Gastroesophageal sphincter (tissue), 4 donors: Measurements from ENCODE around the gene TDRKH. TPM values are rescaled to one million over a fixed set of nuclear protein-coding genes. Genes with fewer than 3 reads are reported as not detected.
A peak's percentile ranks its signal among the peaks of the same experiment; 100 is the strongest.

Source experiments
- ATAC-seq: fragments of 150-250 bp; one replicate; pipeline ENCODE4 v1.9.1; 2016; ENCODE audit warnings: mild to moderate bottlenecking, moderate library complexity
- H3K27ac ChIP-seq, 4 donors: fragments of 200-600 bp; sonication (generic) in 3 of 4; 1 replicate in 3 of 4; 2 replicates in 1 of 4; pipeline ENCODE4 v1.5.1; 2016 to 2019
- H3K27me3 ChIP-seq: fragments of 200-600 bp; sonication (generic); one replicate; pipeline ENCODE4 v1.5.1; 2019
- H3K36me3 ChIP-seq, 2 donors: fragments of 200-600 bp; sonication (generic); one replicate each; pipeline ENCODE4 v1.5.1; 2019; ENCODE audit warnings: control low read depth in 1 of 2
- H3K4me1 ChIP-seq, 3 donors: fragments of 200-600 bp; sonication (generic); 1 replicate in 2 of 3; 2 replicates in 1 of 3; pipeline ENCODE4 v1.5.1; 2016 to 2019; ENCODE audit warnings: control low read depth in 2 of 3
- H3K4me3 ChIP-seq, 2 donors: fragments of 200-600 bp; sonication (generic); one replicate each; pipeline ENCODE4 v1.5.1; 2019; ENCODE audit warnings: mild to moderate bottlenecking in 1 of 2, moderate library complexity in 1 of 2
- H3K9me3 ChIP-seq, 3 donors: fragments of 200-600 bp; sonication (generic); one replicate each; pipeline ENCODE4 v1.5.1; 2017 to 2019; ENCODE audit warnings: control low read depth in 2 of 3
- CTCF ChIP-seq, 4 experiments: fragments of 200-600 bp in 2 of 4; fragments of 450-650 bp in 2 of 4; sonication (generic) in 1 of 4; IDR thresholded peaks; one replicate each; pipeline ENCODE4 v1.5.1; 2017 to 2019; ENCODE audit warnings: antibody characterized with exemption in 4 of 4, mild to moderate bottlenecking in 2 of 4, moderate library complexity in 2 of 4
- EP300 ChIP-seq: sonication (generic); formaldehyde crosslinking; IDR thresholded peaks from one replicate; pipeline ENCODE4 v1.6.1; 2017; ENCODE audit warnings: antibody characterized with exemption, mild to moderate bottlenecking
- POLR2A ChIP-seq, 2 donors: fragments of 450-650 bp; IDR thresholded peaks; one replicate each; pipeline ENCODE4 v1.6.1; 2017; ENCODE audit warnings: antibody characterized with exemption in 2 of 2, mild to moderate bottlenecking in 2 of 2, moderate library complexity in 1 of 2
- POLR2AphosphoS5 ChIP-seq: sonication (generic); formaldehyde crosslinking; IDR thresholded peaks from one replicate; pipeline ENCODE4 v1.6.1; 2017; ENCODE audit warnings: antibody characterized with exemption
- WGBS, 2 donors: methylation state at CpG; one replicate each; pipeline ENCODE4 v1.1.5; 2018; ENCODE audit warnings: low coverage in 1 of 2; 5-methylcytosine and 5-hydroxymethylcytosine counted together
- total RNA-seq, 4 donors: library from RNA; depleted of rRNA; stranded (reverse); fragments of >200 nt; gene quantifications; one replicate each; pipeline ENCODE4 v1.1.0, GENCODE V29; 2016

TDRKH gene
- total RNA-seq, 4 donors from 2014 or later, result 4.4 to 10.6 (median 7.9) TPM

GRCh38 chr1:151837884-151838221, 47.6 kb upstream of the TDRKH start:
- Histone ChIP-seq H3K4me1 (peaks cover 0 to 40% (median 9%) of the 10 kb centered on the region in 3 donors), H3K36me3 (no peaks in the 10 kb centered on the region), H3K9me3 (no peaks in the 10 kb centered on the region), H3K4me3 (peak overlapping the region in 1 of 2 donors; percentile 58), H3K27ac (peak overlapping the region in 2 of 4 donors; percentile 19 to 55), H3K27me3 (peaks cover 42% of the 10 kb centered on the region)
- ATAC-seq, result no peak
- TF ChIP-seq POLR2A (IDR thresholded peaks at IDR 0.05), result no peak
- no peak for TF ChIP-seq EP300
- TF ChIP-seq POLR2AphosphoS5, result no peak
- TF ChIP-seq CTCF (IDR thresholded peaks at IDR 0.05), result no peak
- WGBS, 2 donors, result 0 to 17% methylated on average over 3 to 4 of the region's 26 CpGs

GRCh38 chr1:151837197-151837596, 46.9 kb upstream of the TDRKH start:
- TF ChIP-seq POLR2A (IDR thresholded peaks at IDR 0.05), result no peak
- no peak for TF ChIP-seq EP300
- TF ChIP-seq POLR2AphosphoS5, result no peak
- no peak for TF ChIP-seq CTCF (IDR thresholded peaks at IDR 0.05)
- Histone ChIP-seq H3K27me3 (peaks cover 42% of the 10 kb centered on the region), H3K27ac (no peak overlapping the region), H3K4me3 (no peak overlapping the region), H3K36me3 (no peaks in the 10 kb centered on the region), H3K9me3 (no peaks in the 10 kb centered on the region), H3K4me1 (peaks cover 0 to 47% (median 9%) of the 10 kb centered on the region in 3 donors)
- 93% methylated on average over 2 of the region's 3 CpGs; no CpG with 5 or more reads in 1 of the 2 donors for WGBS, 2 donors
- no peak for ATAC-seq

GRCh38 chr1:151835596-151835995, 45.3 kb upstream of the TDRKH start:
- ATAC-seq, result no peak
- 90 to 100% methylated on average over 2 to 4 of the region's 7 CpGs for WGBS, 2 donors
- no peak overlapping the region for H3K4me3 ChIP-seq
- peaks cover 0 to 48% (median 9%) of the 10 kb centered on the region in 3 donors for H3K4me1 ChIP-seq
- TF ChIP-seq POLR2AphosphoS5, result no peak
- no peak for TF ChIP-seq POLR2A (IDR thresholded peaks at IDR 0.05)
- TF ChIP-seq EP300, result no peak
- TF ChIP-seq CTCF (IDR thresholded peaks at IDR 0.05), result no peak
- H3K27ac ChIP-seq, result no peak overlapping the region
- no peaks in the 10 kb centered on the region for H3K9me3 ChIP-seq
- no peaks in the 10 kb centered on the region for H3K36me3 ChIP-seq
- peaks cover 42% of the 10 kb centered on the region for H3K27me3 ChIP-seq

GRCh38 chr1:151834239-151834638, 43.9 kb upstream of the TDRKH start:
- no peaks in the 10 kb centered on the region for H3K9me3 ChIP-seq
- WGBS, 2 donors, result no CpG with 5 or more reads among the region's 3 CpGs
- TF ChIP-seq POLR2A (IDR thresholded peaks at IDR 0.05), result no peak
- no peak for TF ChIP-seq CTCF (IDR thresholded peaks at IDR 0.05)
- TF ChIP-seq EP300, result no peak
- TF ChIP-seq POLR2AphosphoS5, result no peak
- H3K27me3 ChIP-seq, result peaks cover 37% of the 10 kb centered on the region
- no peak overlapping the region for H3K27ac ChIP-seq
- no peak overlapping the region for H3K4me3 ChIP-seq
- H3K4me1 ChIP-seq, result peaks cover 0 to 39% (median 4%) of the 10 kb centered on the region in 3 donors
- no peak for ATAC-seq
- H3K36me3 ChIP-seq, result no peaks in the 10 kb centered on the region

GRCh38 chr1:151833172-151833900, 43.0 kb upstream of the TDRKH start:
- Histone ChIP-seq H3K9me3 (no peaks in the 10 kb centered on the region), H3K36me3 (no peaks in the 10 kb centered on the region), H3K4me3 (no peak overlapping the region), H3K27me3 (peaks cover 28% of the 10 kb centered on the region), H3K4me1 (peaks cover 0 to 39% (median 0%) of the 10 kb centered on the region in 3 donors), H3K27ac (no peak overlapping the region)
- ATAC-seq, result no peak
- no peak for TF ChIP-seq POLR2AphosphoS5
- TF ChIP-seq POLR2A (IDR thresholded peaks at IDR 0.05), result no peak
- no peak for TF ChIP-seq CTCF (IDR thresholded peaks at IDR 0.05)
- no peak for TF ChIP-seq EP300
- 67% methylated on average over 2 of the region's 8 CpGs; no CpG with 5 or more reads in 1 of the 2 donors for WGBS, 2 donors
